SH-SY5Y (cell line): ENCODE results near the gene SETBP1.

Experiments
- GATA2 ChIP-seq: IDR thresholded peaks from 2 replicates; pipeline ENCODE4 v1.6.1; 2011; ENCODE audit warnings: mild to moderate bottlenecking, low read depth, low read length
- GATA3 ChIP-seq: IDR thresholded peaks from 2 replicates; pipeline ENCODE4 v1.6.1; 2011; ENCODE audit warnings: low read depth, mild to moderate bottlenecking, low read length, moderate library complexity

DNA sequence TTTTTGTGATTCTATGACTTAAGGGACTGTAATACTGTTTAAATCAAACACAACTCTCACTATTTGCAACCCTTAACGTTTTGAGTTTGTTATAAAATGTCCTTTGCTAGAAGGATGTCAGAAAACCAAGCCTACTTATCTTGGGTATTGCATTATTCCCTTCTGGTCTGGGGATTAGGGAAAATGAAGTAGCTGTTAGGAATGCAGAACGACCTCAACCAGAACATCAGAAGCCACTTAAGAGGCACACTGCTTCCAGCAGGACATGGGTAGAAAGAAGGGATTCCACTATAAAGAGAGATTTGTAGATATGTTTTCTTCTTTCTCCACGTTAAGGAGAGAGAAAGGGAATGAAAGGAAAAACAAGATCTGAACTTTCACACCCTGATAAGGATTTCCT, 101.2 kb downstream of the SETBP1 start:
- TF ChIP-seq GATA2 (no peak), GATA3 (no peak)
